Measurements from ENCODE around the gene LTBR. TPM values are rescaled to one million over a fixed set of nuclear protein-coding genes. Genes with fewer than 3 reads are reported as not detected.
A peak's percentile ranks its signal among the peaks of the same experiment; 100 is the strongest.
"Not testable (repeated sequence)": the region's sequence is repeated elsewhere in the genome, so short reads cannot be mapped to it uniquely, and the experiment has no call there.

LTBR gene
- total RNA-seq, 5 donors from 2014 or later (not counting 1 experiment from before 2014, with no cell fraction given): 0.56 to 1.6 (median 1.2) TPM; not detected in 1

GRCh38 chr12:6424008-6424347 is 40.0 kb downstream of the LTBR start:
- peak overlapping the region in 1 of 3 donors; percentile 44 for H3K4me3 Mint-ChIP-seq
- Histone ChIP-seq H3K27ac (ENCODE audit: low read length) (peak overlapping the region; percentile 3), H3K9me3 (no peaks in the 10 kb centered on the region), H3K36me3 (ENCODE audit: control insufficient read depth in 2 of 2, extremely low read depth in 1 of 2, insufficient read depth in 1 of 2, low read length in 1 of 2) (no peaks in the 10 kb centered on the region), H3K27me3 (replicated peaks in 1 of 2; ENCODE audit: control insufficient read depth in 2 of 2, extremely low read depth in 1 of 2, insufficient read depth in 2 of 2, low read length in 1 of 2) (no peaks in the 10 kb centered on the region), H3K4me3 (ENCODE audit: control insufficient read depth in 1 of 2, extremely low read depth in 1 of 2, low read length in 1 of 2) (no peak overlapping the region), H3K4me1 (ENCODE audit: control insufficient read depth in 1 of 2, extremely low read depth in 1 of 2, insufficient read depth in 2 of 2, low read length in 2 of 2) (peaks cover 24 to 43% of the 10 kb centered on the region in 2 experiments)
- ChIA-PET CTCF (interaction anchor here (0.6 to 4.9 kb wide), 14 partner anchors 10 to 114 kb away, joined by 3 to 45 read pairs (median 7); partner anchors contain the start of gene VAMP1 (in 1 of the 2)), POLR2A (interaction anchor here (0.7 to 1.4 kb wide), 4 partner anchors 40 to 47 kb away, joined by 3 to 7 read pairs (median 5); no protein-coding TSS in a partner anchor)
- peak overlapping the region; percentile 54 to 83 for H3K27ac Mint-ChIP-seq
- peaks cover 38 to 45% (median 38%) of the 10 kb centered on the region in 3 donors for H3K4me1 Mint-ChIP-seq
- no peaks in the 10 kb centered on the region for H3K9me3 Mint-ChIP-seq
- DNase-seq (no peak), ATAC-seq (replicated peaks in 1 of 4) (no peak)
- 53% methylated on average over 5 of the region's 6 CpGs for WGBS (ENCODE audit: insufficient coverage)
- no peaks in the 10 kb centered on the region for H3K36me3 Mint-ChIP-seq
- peaks cover 0 to 2% of the 10 kb centered on the region in 2 donors for H3K27me3 Mint-ChIP-seq

DNA sequence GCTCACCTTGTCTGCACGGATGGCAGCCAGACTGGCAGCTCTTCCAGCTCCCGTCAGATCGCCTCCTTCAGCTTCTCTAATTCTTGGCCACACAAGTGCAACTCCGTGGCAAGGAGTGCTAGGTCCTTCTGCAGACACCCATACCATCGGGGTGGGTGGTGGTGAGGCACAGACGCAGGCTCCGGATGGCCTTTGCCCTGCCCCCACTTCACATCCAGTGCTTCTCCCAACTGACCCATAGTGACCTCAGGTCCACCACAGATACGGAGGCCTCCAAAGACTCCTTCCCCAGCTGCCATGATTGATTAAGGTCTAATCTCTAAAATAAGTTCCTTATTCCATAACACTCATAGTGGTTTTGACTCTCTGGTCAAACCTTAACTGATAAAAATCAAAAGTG is 40.9 kb downstream of the LTBR start:
- no peaks in the 10 kb centered on the region for H3K27me3 Mint-ChIP-seq
- peak overlapping the region; percentile 55 to 66 for H3K27ac Mint-ChIP-seq
- WGBS (ENCODE audit: insufficient coverage): 100% methylated on average over 1 of the region's 8 CpGs

GRCh38 chr12:6425590-6426531 is 41.9 kb downstream of the LTBR start:
- H3K4me3 ChIP-seq (ENCODE audit: control insufficient read depth in 1 of 2, extremely low read depth in 1 of 2, low read length in 1 of 2): no peak overlapping the region
- Mint-ChIP-seq H3K4me1 (peaks cover 49 to 57% (median 50%) of the 10 kb centered on the region in 3 donors), H3K36me3 (no peaks in the 10 kb centered on the region), H3K27me3 (no peaks in the 10 kb centered on the region), H3K9me3 (no peaks in the 10 kb centered on the region), H3K4me3 (peak overlapping the region in 1 of 3 donors; percentile 82), H3K27ac (peak overlapping the region; percentile 95)
- no peak for ATAC-seq (replicated peaks in 1 of 4)
- DNase-seq: peak in 1 of 35 experiments; percentile 59
- no peaks in the 10 kb centered on the region for H3K9me3 ChIP-seq
- 54% methylated on average over 14 of the region's 23 CpGs for WGBS (ENCODE audit: insufficient coverage)
- no peaks in the 10 kb centered on the region for H3K36me3 ChIP-seq (ENCODE audit: control insufficient read depth in 2 of 2, extremely low read depth in 1 of 2, insufficient read depth in 1 of 2, low read length in 1 of 2)
- POLR2A ChIA-PET: interaction anchor here in 1 of 2 donors (1.6 kb wide), 1 partner anchor 107 kb away, joined by 4 read pairs; no protein-coding TSS in a partner anchor
- H3K27ac ChIP-seq (ENCODE audit: low read length): peak overlapping the region; percentile 94
- CTCF ChIA-PET: interaction anchor here (0.5 to 4.9 kb wide), 11 partner anchors 9 to 114 kb away, joined by 3 to 31 read pairs (median 5); no protein-coding TSS in a partner anchor
- no peaks in the 10 kb centered on the region for H3K27me3 ChIP-seq (replicated peaks in 1 of 2; ENCODE audit: control insufficient read depth in 2 of 2, extremely low read depth in 1 of 2, insufficient read depth in 2 of 2, low read length in 1 of 2)
- peaks cover 26 to 52% of the 10 kb centered on the region in 2 experiments for H3K4me1 ChIP-seq (ENCODE audit: control insufficient read depth in 1 of 2, extremely low read depth in 1 of 2, insufficient read depth in 2 of 2, low read length in 2 of 2)

More for the DNA sequence above, 40.9 kb downstream of the LTBR start:
- peaks cover 39 to 47% (median 40%) of the 10 kb centered on the region in 3 donors for H3K4me1 Mint-ChIP-seq
- ATAC-seq (replicated peaks in 1 of 4) (no peak), DNase-seq (no peak)
- H3K9me3 ChIP-seq: no peaks in the 10 kb centered on the region
- CTCF ChIA-PET: interaction anchor here (0.6 to 4.9 kb wide), 8 partner anchors 10 to 113 kb away, joined by 3 to 45 read pairs (median 7); partner anchors contain the start of gene VAMP1 (in 1 of the 2)
- H3K36me3 ChIP-seq (ENCODE audit: control insufficient read depth in 2 of 2, extremely low read depth in 1 of 2, insufficient read depth in 1 of 2, low read length in 1 of 2): no peaks in the 10 kb centered on the region
- POLR2A ChIA-PET: interaction anchor here (0.8 to 1.6 kb wide), 2 partner anchors 46 to 108 kb away, joined by 4 to 7 read pairs; no protein-coding TSS in a partner anchor
- no peaks in the 10 kb centered on the region for H3K36me3 Mint-ChIP-seq
- H3K4me3 ChIP-seq (ENCODE audit: control insufficient read depth in 1 of 2, extremely low read depth in 1 of 2, low read length in 1 of 2): no peak overlapping the region
- H3K9me3 Mint-ChIP-seq: no peaks in the 10 kb centered on the region
- H3K4me1 ChIP-seq (ENCODE audit: control insufficient read depth in 1 of 2, extremely low read depth in 1 of 2, insufficient read depth in 2 of 2, low read length in 2 of 2): peaks cover 24 to 43% of the 10 kb centered on the region in 2 experiments
- no peaks in the 10 kb centered on the region for H3K27me3 ChIP-seq (replicated peaks in 1 of 2; ENCODE audit: control insufficient read depth in 2 of 2, extremely low read depth in 1 of 2, insufficient read depth in 2 of 2, low read length in 1 of 2)
- no peak overlapping the region for H3K27ac ChIP-seq (ENCODE audit: low read length)
- no peak overlapping the region for H3K4me3 Mint-ChIP-seq

- Mint-ChIP-seq H3K27me3 (no peaks in the 10 kb centered on the region), H3K36me3 (no peaks in the 10 kb centered on the region), H3K27ac (peak overlapping the region; percentile 95), H3K4me3 (peak overlapping the region; percentile 65 to 82 (median 65)), H3K9me3 (no peaks in the 10 kb centered on the region), H3K4me1 (peaks cover 56 to 65% (median 58%) of the 10 kb centered on the region in 3 donors)
- Histone ChIP-seq H3K4me1 (ENCODE audit: control insufficient read depth in 1 of 2, extremely low read depth in 1 of 2, insufficient read depth in 2 of 2, low read length in 2 of 2) (peaks cover 26 to 57% of the 10 kb centered on the region in 2 experiments), H3K9me3 (no peaks in the 10 kb centered on the region), H3K27ac (ENCODE audit: low read length) (peak overlapping the region; percentile 94), H3K36me3 (ENCODE audit: control insufficient read depth in 2 of 2, extremely low read depth in 1 of 2, insufficient read depth in 1 of 2, low read length in 1 of 2) (no peaks in the 10 kb centered on the region), H3K4me3 (ENCODE audit: control insufficient read depth in 1 of 2, extremely low read depth in 1 of 2, low read length in 1 of 2) (peak overlapping the region; percentile 6 to 44), H3K27me3 (replicated peaks in 1 of 2; ENCODE audit: control insufficient read depth in 2 of 2, extremely low read depth in 1 of 2, insufficient read depth in 2 of 2, low read length in 1 of 2) (no peaks in the 10 kb centered on the region)
- ChIA-PET POLR2A (interaction anchor here (0.6 to 0.7 kb wide), 2 partner anchors 25 to 95 kb away, joined by 4 to 5 read pairs; no protein-coding TSS in a partner anchor), CTCF (interaction anchor here (0.6 to 4.0 kb wide), 6 partner anchors 19 to 105 kb away, joined by 3 to 25 read pairs (median 8); partner anchors contain the start of gene TAPBPL (in 1 of the 2))
- 0% methylated on average over 6 of the region's 14 CpGs for WGBS (ENCODE audit: insufficient coverage)
- peak; percentile 65 to 90 (median 77) for DNase-seq
- peak; percentile 83 to 89 (median 86) for ATAC-seq (replicated peaks in 1 of 4)
Observed at GRCh38 chr12:6426882-6427671, 43.1 kb downstream of the LTBR start.

- ATAC-seq (replicated peaks in 1 of 4); H3K36me3 ChIP-seq (ENCODE audit: control insufficient read depth in 2 of 2, extremely low read depth in 1 of 2, insufficient read depth in 1 of 2, low read length in 1 of 2); H3K27me3 ChIP-seq (replicated peaks in 1 of 2; ENCODE audit: control insufficient read depth in 2 of 2, extremely low read depth in 1 of 2, insufficient read depth in 2 of 2, low read length in 1 of 2); H3K27me3 Mint-ChIP-seq; H3K9me3 ChIP-seq; DNase-seq; H3K36me3 Mint-ChIP-seq; H3K9me3 Mint-ChIP-seq; H3K4me3 ChIP-seq (ENCODE audit: control insufficient read depth in 1 of 2, extremely low read depth in 1 of 2, low read length in 1 of 2): not testable (repeated sequence)
- peaks cover 59 to 67% (median 65%) of the 10 kb centered on the region in 3 donors for H3K4me1 Mint-ChIP-seq
- H3K27ac ChIP-seq (ENCODE audit: low read length): peak overlapping the region; percentile 94
- peak overlapping the region in 1 of 3 donors; percentile 27 for H3K4me3 Mint-ChIP-seq
- WGBS (ENCODE audit: insufficient coverage): 100% methylated on average over 1 of the region's 10 CpGs
- H3K27ac Mint-ChIP-seq: peak overlapping the region; percentile 95
- ChIA-PET POLR2A (interaction anchor here in 1 of 2 donors (0.7 to 0.9 kb wide), 3 partner anchors 16 to 95 kb away, joined by 4 to 7 read pairs (median 5); no protein-coding TSS in a partner anchor), CTCF (interaction anchor here (0.6 to 2.6 kb wide), 4 partner anchors 19 to 104 kb away, joined by 3 to 16 read pairs (median 3); partner anchors contain the start of gene TAPBPL (in 1 of the 2))
- peaks cover 29 to 63% of the 10 kb centered on the region in 2 experiments for H3K4me1 ChIP-seq (ENCODE audit: control insufficient read depth in 1 of 2, extremely low read depth in 1 of 2, insufficient read depth in 2 of 2, low read length in 2 of 2)
Observed at GRCh38 chr12:6427796-6428195, 43.8 kb downstream of the LTBR start.
